ENCODE measurements around the gene NR5A1.

GRCh38 chr9:124513376-124513994 is 6.3 kb upstream of the NR5A1 start:
- TF ChIP-seq GATA2 (IDR thresholded peaks at IDR 0.05; ENCODE audit: low read depth, low read length) (no peak), GATA3 (IDR thresholded peaks at IDR 0.05; ENCODE audit: low read depth, low read length) (no peak)

Data from SH-SY5Y (cell line).